Urinary bladder (tissue), 4 donors: ENCODE data around the gene ZNF586. TPM values are rescaled to one million over a fixed set of nuclear protein-coding genes. Genes with fewer than 3 reads are reported as not detected.
"Not testable (repeated sequence)": the region's sequence is repeated elsewhere in the genome, so short reads cannot be mapped to it uniquely, and the experiment has no call there.

Experiments
- DNase-seq: peaks from one replicate; pipeline ENCODE4 v3.0.0-alpha.2; 2015; ENCODE audit errors: extremely low spot score
- H3K27ac ChIP-seq: one replicate; pipeline ENCODE4 v1.5.1; 2013; ENCODE audit warnings: low read depth, mild to moderate bottlenecking, moderate library complexity
- H3K36me3 ChIP-seq: one replicate; pipeline ENCODE4 v1.6.1; 2013; ENCODE audit warnings: mild to moderate bottlenecking, moderate library complexity; ENCODE audit not compliant: insufficient read depth
- H3K4me1 ChIP-seq: one replicate; pipeline ENCODE4 v1.6.1; 2013; ENCODE audit warnings: mild to moderate bottlenecking, moderate library complexity; ENCODE audit not compliant: insufficient read depth
- H3K4me3 ChIP-seq: one replicate; pipeline ENCODE4 v1.5.1; 2013; ENCODE audit warnings: low read depth, low read length
- WGBS: extraction: QIAGEN DNeasy Blood & Tissue Kit; methylation state at CpG from one replicate; pipeline ENCODE4 v1.1.7; 2013; 5-methylcytosine and 5-hydroxymethylcytosine counted together
- polyA plus RNA-seq: library from polyadenylated mRNA; stranded (reverse); fragments of 200-250 nt; gene quantifications from one replicate; pipeline ENCODE4 v1.2.3, GENCODE V29; 2013
- total RNA-seq: library from RNA; depleted of rRNA; stranded (reverse); fragments of >200 nt; gene quantifications from one replicate; pipeline ENCODE4 v1.2.3, GENCODE V29; 2014
- donor health status: healthy with polysubstance abuse.
- donor health status: healthy.

ZNF586 gene
- total and polyA plus RNA-seq, 2 donors, result 9.2 to 33.8 TPM

- no peak for DNase-seq
- WGBS, result 95% methylated on average over 3 of the region's 3 CpGs
- Histone ChIP-seq H3K4me3 (no peak overlapping the region), H3K36me3 (peaks cover 3% of the 10 kb centered on the region), H3K4me1 (no peaks in the 10 kb centered on the region), H3K27ac (no peak overlapping the region)
Measured at GRCh38 chr19:57773488-57773887, 4.0 kb downstream of the ZNF586 start.

- Histone ChIP-seq H3K27ac (no peak overlapping the region), H3K4me1 (no peaks in the 10 kb centered on the region), H3K36me3 (peaks cover 5% of the 10 kb centered on the region), H3K4me3 (no peak overlapping the region)
- no peak for DNase-seq
- 86% methylated on average over 6 of the region's 6 CpGs for WGBS
Measured at GRCh38 chr19:57776764-57777296, 7.4 kb downstream of the ZNF586 start.

- WGBS, result 97% methylated on average over 4 of the region's 4 CpGs
- no peak for DNase-seq
- Histone ChIP-seq H3K27ac (no peak overlapping the region), H3K4me3 (no peak overlapping the region), H3K4me1 (no peaks in the 10 kb centered on the region), H3K36me3 (peaks cover 5% of the 10 kb centered on the region)
Measured at GRCh38 chr19:57778336-57778735, 8.9 kb downstream of the ZNF586 start.

GRCh38 chr19:57779220-57779845 lies 9.9 kb downstream of the ZNF586 start:
- no peak overlapping the region for H3K27ac ChIP-seq
- H3K4me3 ChIP-seq, result no peak overlapping the region
- H3K36me3 ChIP-seq, result peaks cover 5% of the 10 kb centered on the region
- WGBS, result 98% methylated on average over 10 of the region's 10 CpGs
- no peak for DNase-seq
- H3K4me1 ChIP-seq, result no peaks in the 10 kb centered on the region

GRCh38 chr19:57786286-57786685 lies 16.8 kb downstream of the ZNF586 start:
- Histone ChIP-seq H3K4me1 (no peaks in the 10 kb centered on the region), H3K36me3 (peaks cover 2% of the 10 kb centered on the region), H3K4me3 (no peak overlapping the region), H3K27ac (no peak overlapping the region)
- WGBS, result 93% methylated on average over 38 of the region's 38 CpGs
- DNase-seq, result no peak

GRCh38 chr19:57786906-57787305 lies 17.4 kb downstream of the ZNF586 start:
- no peak overlapping the region for H3K27ac ChIP-seq
- no peak for DNase-seq
- WGBS, result 98% methylated on average over 5 of the region's 5 CpGs

GRCh38 chr19:57788114-57788692 lies 18.7 kb downstream of the ZNF586 start:
- Histone ChIP-seq H3K4me3 (no peak overlapping the region), H3K27ac (no peak overlapping the region), H3K36me3 (peaks cover 2% of the 10 kb centered on the region), H3K4me1 (no peaks in the 10 kb centered on the region)
- DNase-seq, result no peak

More at GRCh38 chr19:57786906-57787305, 17.4 kb downstream of the ZNF586 start:
- Histone ChIP-seq H3K4me1 (no peaks in the 10 kb centered on the region), H3K4me3 (no peak overlapping the region), H3K36me3 (peaks cover 2% of the 10 kb centered on the region)

- 96% methylated on average over 4 of the region's 4 CpGs for WGBS
- no peak for DNase-seq
- H3K36me3 ChIP-seq, result peaks cover 2% of the 10 kb centered on the region
- H3K4me3 ChIP-seq, result no peak overlapping the region
- no peak overlapping the region for H3K27ac ChIP-seq
- no peaks in the 10 kb centered on the region for H3K4me1 ChIP-seq
Measured at GRCh38 chr19:57789288-57789687, 19.8 kb downstream of the ZNF586 start.

- H3K36me3 ChIP-seq, H3K4me1 ChIP-seq, H3K4me3 ChIP-seq, DNase-seq, H3K27ac ChIP-seq: not testable (repeated sequence)
- 98% methylated on average over 1 of the region's 1 CpG for WGBS
Measured at GRCh38 chr19:57796580-57796979, 27.1 kb downstream of the ZNF586 start.

- no peak overlapping the region for H3K4me3 ChIP-seq
- WGBS, result 57% methylated on average over 5 of the region's 5 CpGs
- DNase-seq, result no peak
- no peaks in the 10 kb centered on the region for H3K36me3 ChIP-seq
- H3K4me1 ChIP-seq, result no peaks in the 10 kb centered on the region
- H3K27ac ChIP-seq, result peak overlapping the region; percentile 38
Measured at GRCh38 chr19:57800696-57801095, 31.2 kb downstream of the ZNF586 start.

- Histone ChIP-seq H3K4me1 (no peaks in the 10 kb centered on the region), H3K36me3 (peaks cover 2% of the 10 kb centered on the region), H3K27ac (peak overlapping the region; percentile 78), H3K4me3 (no peak overlapping the region)
- 88% methylated on average over 4 of the region's 4 CpGs for WGBS
- DNase-seq, result no peak
Measured at GRCh38 chr19:57802269-57802668, 32.8 kb downstream of the ZNF586 start.

- Histone ChIP-seq H3K36me3 (peaks cover 4% of the 10 kb centered on the region), H3K4me3 (peak overlapping the region; percentile 48), H3K4me1 (no peaks in the 10 kb centered on the region), H3K27ac (peak overlapping the region; percentile 93)
- no peak for DNase-seq
- 12% methylated on average over 6 of the region's 6 CpGs for WGBS
Measured at GRCh38 chr19:57803265-57803593, 33.8 kb downstream of the ZNF586 start.

- no peak for DNase-seq
- Histone ChIP-seq H3K4me3 (peak overlapping the region; percentile 48), H3K27ac (peak overlapping the region; percentile 93), H3K36me3 (peaks cover 4% of the 10 kb centered on the region), H3K4me1 (no peaks in the 10 kb centered on the region)
- 3% methylated on average over 19 of the region's 19 CpGs for WGBS
Measured at GRCh38 chr19:57803594-57804325, 34.3 kb downstream of the ZNF586 start.

GRCh38 chr19:57807541-57807940 lies 38.1 kb downstream of the ZNF586 start:
- no peaks in the 10 kb centered on the region for H3K4me1 ChIP-seq
- no peak for DNase-seq
- 94% methylated on average over 2 of the region's 2 CpGs for WGBS
- H3K36me3 ChIP-seq, result peaks cover 4% of the 10 kb centered on the region
- no peak overlapping the region for H3K27ac ChIP-seq
- no peak overlapping the region for H3K4me3 ChIP-seq
